ENCODE results near the gene OR2L8.

Gene OR2L8

GRCh38 chr1:247966532-247967204, 18.0 kb downstream of the OR2L8 start:
- DNase-seq (ENCODE audit: low read depth): no peak
- no peak for TF ChIP-seq CTCF (conservative IDR thresholded peaks at IDR 0.05; ENCODE audit: low read depth, low read length)
- H3K4me3 ChIP-seq (ENCODE audit: low read depth, low read length): no peak overlapping the region

GRCh38 chr1:247992986-247993385, 44.3 kb downstream of the OR2L8 start:
- no peak for TF ChIP-seq CTCF (conservative IDR thresholded peaks at IDR 0.05; ENCODE audit: low read depth, low read length)
- no peak overlapping the region for H3K4me3 ChIP-seq (ENCODE audit: low read depth, low read length)
- no peak for DNase-seq (ENCODE audit: low read depth)

- TF ChIP-seq CTCF (conservative IDR thresholded peaks at IDR 0.05; ENCODE audit: low read depth, low read length): no peak
- no peak for DNase-seq (ENCODE audit: low read depth)
- no peak overlapping the region for H3K4me3 ChIP-seq (ENCODE audit: low read depth, low read length)
These were observed 50.2 kb downstream of the OR2L8 start for GRCh38 chr1:247998811-247999210.
